Heart left ventricle (tissue), 16 donors: Measurements from ENCODE around the gene AP1S2. TPM values are rescaled to one million over a fixed set of nuclear protein-coding genes. Genes with fewer than 3 reads are reported as not detected.

Experiments
- ATAC-seq, 4 donors: fragments of 200-7000 bp; cut with Tn5 transposase; one replicate each; pipeline ENCODE4 v1.9.1; 2020 to 2022; ENCODE audit warnings: moderate library complexity in 4 of 4, mild to moderate bottlenecking in 3 of 4, moderate number of reproducible peaks in 1 of 4
- DNase-seq, 5 donors: peaks; one replicate each; pipeline ENCODE4 v3.0.0-alpha.2; 2020
- H3K27ac ChIP-seq, 12 donors: fragments of 200-600 bp; sonication (generic) in 4 of 12; one replicate each; pipeline versions ENCODE4 v1.5.0 to v1.8.0; 2016 to 2022; ENCODE audit warnings: mild to moderate bottlenecking in 2 of 12
- H3K27me3 ChIP-seq, 9 donors: fragments of 200-600 bp; sonication (generic) in 2 of 9; one replicate each; pipeline versions ENCODE4 v1.5.1 to v1.8.0; 2016 to 2022; ENCODE audit warnings: mild to moderate bottlenecking in 3 of 9
- H3K36me3 ChIP-seq, 9 donors: fragments of 200-600 bp; sonication (generic) in 2 of 9; one replicate each; pipeline versions ENCODE4 v1.5.0 to v1.8.0; 2018 to 2022; ENCODE audit warnings: mild to moderate bottlenecking in 2 of 9
- H3K4me1 ChIP-seq, 12 donors: fragments of 200-600 bp; sonication (generic) in 4 of 12; one replicate each; pipeline versions ENCODE4 v1.5.0 to v1.8.0; 2016 to 2022; ENCODE audit warnings: mild to moderate bottlenecking in 3 of 12
- H3K4me3 ChIP-seq, 12 donors: fragments of 200-600 bp; sonication (generic) in 4 of 12; one replicate each; pipeline versions ENCODE4 v1.5.0 to v1.8.0; 2017 to 2022; ENCODE audit warnings: mild to moderate bottlenecking in 9 of 12, moderate library complexity in 4 of 12
- H3K9me3 ChIP-seq, 12 donors: fragments of 200-600 bp; sonication (generic) in 4 of 12; one replicate each; pipeline versions ENCODE4 v1.5.0 to v1.8.0; 2016 to 2022; ENCODE audit warnings: mild to moderate bottlenecking in 1 of 12
- POLR2A ChIP-seq, 2 donors: fragments of 450-650 bp; IDR thresholded peaks; one replicate each; pipeline ENCODE4 v1.6.1; 2017; ENCODE audit warnings: antibody characterized with exemption in 2 of 2, mild to moderate bottlenecking in 2 of 2, moderate library complexity in 2 of 2
- WGBS, 4 donors: extraction: QIAGEN DNeasy Blood & Tissue Kit in 2 of 4; methylation state at CpG; one replicate each; pipeline versions ENCODE4 v1.1.5 to v1.1.7; 2013 to 2018; 5-methylcytosine and 5-hydroxymethylcytosine counted together
- intact Hi-C, 10 donors: fragments of 100-400 bp; cut with DNase I; formaldehyde crosslinking; loops; one replicate each; pipeline versions ENCODE4 v1.11.1 to v1.14.2; 2022
- polyA plus RNA-seq, 2 donors: library from polyadenylated mRNA; stranded (reverse); fragments of 200-250 nt; gene quantifications; one replicate each; pipeline ENCODE4 v1.2.3, GENCODE V29; 2013
- total RNA-seq, 9 donors: library from RNA; depleted of rRNA in 2 of 9; stranded (reverse); fragments of >200 nt in 2 of 9; fragmentation: NEBNext Ultra II Directional in 3 of 9; extraction: Animal tissue kit (Norgen Biotek cat#: 25700) in 3 of 9; gene quantifications; one replicate each; pipeline versions ENCODE4 v1.1.0 to v1.2.4, GENCODE V29; 2016 to 2023
- TF ChIP-seq, protein P1 (sequence below), 12 donors: fragments of 200-600 bp; sonication (generic) in 4 of 12; IDR thresholded peaks; one replicate each; pipeline versions ENCODE4 v1.5.0 to v1.8.0; 2018 to 2022; ENCODE audit warnings: antibody characterized with exemption in 12 of 12, mild to moderate bottlenecking in 5 of 12
- donor health status: ischemic (EF 13 %, LVEDD 7.1; RV severe dilation, severe dysfunction).
- donor health status: healthy with polysubstance abuse.
- donor health status: DM: no; HTN: yes; CAD: no.
- donor health status: DM: no; HTN: no; CAD: no.
- donor health status: ischemic (EF 25% LVEDD 6.9; RV normal size, moderate dysfunction).
- donor health status: ischemic (EF 25% LVEDD 5.7; RV mildly dilated, moderate dysfunction).
- donor health status: healthy.
- donor health status: DM: yes; HTN: yes; CAD: no.
- donor health status: ischemic (EF 35%, LVEDD 5.7; RV mildly dilated, moderate dysfunction).
- donor health status: nonischemic (EF 11% LVEDD 7.7; RV severe dilation, severe dysfunction).
- donor health status: DM: yes; HTN: yes; CAD: no.
- donor health status: PGD.
- donor health status: ischemic (EF 29% LVEDD 5.4; RV normal size, mild dysfunction).
- donor health status: nonischemic (EF 23%, LVEDD 6.1; RV moderate dilation, normal function).

The AP1S2 gene
- total and polyA plus RNA-seq, 11 donors: 67.4 to 267 (median 136) TPM

GRCh38 chrX:15894724-15895123 is 40.1 kb upstream of the AP1S2 start:
- H3K4me3 ChIP-seq: no peak overlapping the region
- H3K4me1 ChIP-seq: peaks cover 0 to 5% (median 0%) of the 10 kb centered on the region in 12 donors
- no peaks in the 10 kb centered on the region for H3K36me3 ChIP-seq
- ATAC-seq: no peak
- no peaks in the 10 kb centered on the region for H3K9me3 ChIP-seq
- TF ChIP-seq, protein P1, sequence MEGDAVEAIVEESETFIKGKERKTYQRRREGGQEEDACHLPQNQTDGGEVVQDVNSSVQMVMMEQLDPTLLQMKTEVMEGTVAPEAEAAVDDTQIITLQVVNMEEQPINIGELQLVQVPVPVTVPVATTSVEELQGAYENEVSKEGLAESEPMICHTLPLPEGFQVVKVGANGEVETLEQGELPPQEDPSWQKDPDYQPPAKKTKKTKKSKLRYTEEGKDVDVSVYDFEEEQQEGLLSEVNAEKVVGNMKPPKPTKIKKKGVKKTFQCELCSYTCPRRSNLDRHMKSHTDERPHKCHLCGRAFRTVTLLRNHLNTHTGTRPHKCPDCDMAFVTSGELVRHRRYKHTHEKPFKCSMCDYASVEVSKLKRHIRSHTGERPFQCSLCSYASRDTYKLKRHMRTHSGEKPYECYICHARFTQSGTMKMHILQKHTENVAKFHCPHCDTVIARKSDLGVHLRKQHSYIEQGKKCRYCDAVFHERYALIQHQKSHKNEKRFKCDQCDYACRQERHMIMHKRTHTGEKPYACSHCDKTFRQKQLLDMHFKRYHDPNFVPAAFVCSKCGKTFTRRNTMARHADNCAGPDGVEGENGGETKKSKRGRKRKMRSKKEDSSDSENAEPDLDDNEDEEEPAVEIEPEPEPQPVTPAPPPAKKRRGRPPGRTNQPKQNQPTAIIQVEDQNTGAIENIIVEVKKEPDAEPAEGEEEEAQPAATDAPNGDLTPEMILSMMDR (IDR thresholded peaks at IDR 0.05): no peak
- no peak for TF ChIP-seq POLR2A (IDR thresholded peaks at IDR 0.05)
- peaks cover 0 to 25% (median 0%) of the 10 kb centered on the region in 9 donors for H3K27me3 ChIP-seq
- intact Hi-C loops: no loop called here
- DNase-seq: no peak
- no peak overlapping the region for H3K27ac ChIP-seq
- 55 to 75% (median 72%) methylated on average over 3 of the region's 3 CpGs for whole genome bisulfite sequencing, 4 donors

DNA sequence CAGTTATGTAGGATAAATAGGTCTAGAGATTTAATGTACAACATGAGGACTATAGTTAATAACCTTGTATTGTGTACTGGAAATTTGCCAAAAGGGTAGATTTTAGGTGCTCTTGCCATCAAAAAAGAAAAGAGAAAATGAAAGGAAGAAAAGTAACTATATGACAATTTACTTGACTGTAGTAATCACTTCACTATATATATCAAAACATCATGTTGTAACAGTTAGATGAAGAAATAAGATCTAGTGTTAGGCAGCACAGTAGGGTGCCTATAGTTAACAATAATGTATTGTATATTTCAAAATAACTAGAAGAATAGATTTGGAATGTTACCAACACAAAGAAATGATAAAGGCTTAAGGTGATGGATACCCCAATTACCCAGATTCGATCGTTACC is 35.9 kb upstream of the AP1S2 start:
- no peak overlapping the region for H3K4me3 ChIP-seq
- no peaks in the 10 kb centered on the region for H3K36me3 ChIP-seq
- 94 to 97% (median 96%) methylated on average over 2 of the region's 2 CpGs for WGBS, 4 donors
- intact Hi-C loops: no loop called here
- H3K9me3 ChIP-seq: no peaks in the 10 kb centered on the region
- DNase-seq (no peak), ATAC-seq (no peak)
- no peak overlapping the region for H3K27ac ChIP-seq
- peaks cover 0 to 26% (median 0%) of the 10 kb centered on the region in 9 donors for H3K27me3 ChIP-seq
- no peak for TF ChIP-seq POLR2A (IDR thresholded peaks at IDR 0.05)
- TF ChIP-seq, protein P1 (IDR thresholded peaks at IDR 0.05): no peak
- peaks cover 0 to 5% (median 0%) of the 10 kb centered on the region in 12 donors for H3K4me1 ChIP-seq

DNA sequence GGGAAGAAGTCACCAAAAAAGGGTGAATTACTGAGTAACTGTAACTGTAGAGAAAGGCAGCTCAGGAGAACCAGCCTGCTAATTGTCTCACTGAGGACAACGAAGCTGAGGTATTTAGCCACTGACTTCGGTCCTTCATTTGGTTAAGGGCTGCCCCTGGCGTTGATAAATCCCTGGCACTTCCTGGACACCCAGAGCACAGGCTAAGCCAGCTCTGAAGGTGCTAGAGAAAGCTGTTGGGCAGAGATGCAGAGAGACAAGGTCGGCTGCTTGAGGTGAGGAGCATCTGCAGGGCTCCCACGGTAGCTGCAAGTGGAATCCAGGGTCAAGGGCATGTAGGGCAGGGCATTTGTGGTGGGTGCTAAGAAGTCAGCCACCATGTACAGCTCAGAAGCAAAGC is 33.4 kb upstream of the AP1S2 start:
- no peak overlapping the region for H3K4me3 ChIP-seq
- H3K27me3 ChIP-seq: peaks cover 0 to 25% (median 0%) of the 10 kb centered on the region in 9 donors
- intact Hi-C loops: no loop called here
- DNase-seq (no peak), ATAC-seq (no peak)
- H3K9me3 ChIP-seq: no peaks in the 10 kb centered on the region
- H3K36me3 ChIP-seq: no peaks in the 10 kb centered on the region
- WGBS, 4 donors: 52 to 69% (median 57%) methylated on average over 5 of the region's 5 CpGs
- TF ChIP-seq, protein P1 (IDR thresholded peaks at IDR 0.05): no peak
- no peak for TF ChIP-seq POLR2A (IDR thresholded peaks at IDR 0.05)
- peaks cover 0 to 5% (median 0%) of the 10 kb centered on the region in 12 donors for H3K4me1 ChIP-seq
- H3K27ac ChIP-seq: no peak overlapping the region

DNA sequence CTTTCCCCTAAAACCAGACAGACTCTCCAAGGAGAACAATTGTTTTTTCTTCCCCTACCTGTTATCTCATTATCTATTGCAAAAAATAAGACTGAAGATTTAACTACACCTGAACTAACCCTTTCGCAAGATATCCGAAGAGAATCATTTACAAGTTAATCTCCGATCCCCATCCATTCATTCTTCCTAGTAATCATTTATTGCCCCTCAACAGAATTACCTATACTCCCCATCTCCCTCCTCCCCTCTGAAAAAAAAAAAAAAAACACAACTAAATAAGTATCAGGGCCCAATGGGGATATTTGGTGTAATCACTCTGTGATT is 28.9 kb upstream of the AP1S2 start:
- DNase-seq (no peak), ATAC-seq (no peak)
- Histone ChIP-seq H3K4me1 (peaks cover 0 to 5% (median 0%) of the 10 kb centered on the region in 12 donors), H3K4me3 (no peak overlapping the region), H3K27me3 (peaks cover 0 to 35% (median 0%) of the 10 kb centered on the region in 9 donors), H3K36me3 (no peaks in the 10 kb centered on the region), H3K27ac (no peak overlapping the region), H3K9me3 (peaks cover 0 to 9% (median 0%) of the 10 kb centered on the region in 12 donors)
- TF ChIP-seq POLR2A (IDR thresholded peaks at IDR 0.05): no peak
- WGBS, 4 donors: 95 to 98% (median 96%) methylated on average over 3 of the region's 3 CpGs
- intact Hi-C loops: no loop called here
